HCT116 (cell line): ENCODE measurements around the gene CPED1. TPM values are rescaled to one million over a fixed set of nuclear protein-coding genes. Genes with fewer than 3 reads are reported as not detected.
A peak's percentile ranks its signal among the peaks of the same experiment; 100 is the strongest.

Experiments
- ATAC-seq: fragments of 200-7000 bp; cut with Tn5 transposase; 2 replicates; pipeline ENCODE4 v1.9.1; 2020; ENCODE audit warnings: mild to moderate bottlenecking, moderate library complexity
- BruUV-seq: library from RNA; stranded (reverse); fragments of 400-500 nt; replicated peaks from 2 replicates; lab custom pipeline; 2021; lab: Mats Ljungman, UMichigan
- CTCF ChIA-PET: fragments of 300-600 bp; sonication (Branson Sonifier 250); formaldehyde crosslinking; loops from one replicate; lab custom pipeline; 2021; ENCODE audit warnings: antibody characterized with exemption; lab: Charles Lee
- POLR2A ChIA-PET: fragments of 300-600, 350-600 bp; sonication (Branson Sonifier 250); formaldehyde crosslinking; loops from one replicate; lab custom pipeline; 2021; ENCODE audit warnings: antibody characterized with exemption; lab: Charles Lee
- RAD21 ChIA-PET, 2 experiments: fragments of 300-600 bp; sonication (Branson Sonifier 250); formaldehyde crosslinking; loops; one replicate each; lab custom pipeline; 2023; ENCODE audit warnings: low total read pairs in 2 of 2; ENCODE audit not compliant: uncharacterized antibody in 2 of 2, unreplicated experiment in 2 of 2, low non-redundant PET in 1 of 2; lab: Charles Lee
- DNase-seq: peaks from one replicate; pipeline ENCODE4 v3.0.0-alpha.2; 2010; ENCODE audit warnings: low read depth, low spot score
- H2AFZ ChIP-seq: fragments of 200-600 bp; shearing (Covaris generic), sonication (generic); 2 replicates; pipeline ENCODE4 v1.6.1; 2017; ENCODE audit warnings: low read depth, mixed run types, mixed read lengths, antibody characterized with exemption, low read length; ENCODE audit not compliant: poor library complexity, severe bottlenecking
- H3K27ac ChIP-seq: 2 replicates; pipeline ENCODE4 v1.5.1; 2012; ENCODE audit warnings: low read depth, low read length
- H3K27me3 ChIP-seq: fragments of 200-600 bp; sonication (generic); 2 replicates; pipeline ENCODE4 v1.6.1; 2016; ENCODE audit warnings: mixed run types, low read length, mixed read lengths; ENCODE audit not compliant: insufficient read depth
- H3K36me3 ChIP-seq, 2 experiments: fragments of 200-500 bp in 1 of 2; fragments of 200-600 bp in 1 of 2; sonication (Bioruptor generic) in 1 of 2; sonication (generic) in 1 of 2; 2 replicates each; pipeline versions ENCODE4 v1.5.1 to v1.6.1; 2014 to 2016; ENCODE audit warnings: low read length in 2 of 2, inconsistent platforms in 1 of 2, mixed read lengths in 1 of 2, mixed run types in 1 of 2; ENCODE audit not compliant: insufficient read depth in 2 of 2, control insufficient read depth in 1 of 2
- H3K4me1 ChIP-seq, 2 experiments: fragments of 200-600 bp in 1 of 2; sonication (generic) in 1 of 2; 2 replicates each; pipeline versions ENCODE4 v1.5.1 to v1.6.1; 2012 to 2017; ENCODE audit warnings: low read length in 2 of 2, inconsistent platforms in 1 of 2, mild to moderate bottlenecking in 1 of 2, mixed read lengths in 1 of 2, mixed run types in 1 of 2, moderate library complexity in 1 of 2; ENCODE audit not compliant: insufficient read depth in 2 of 2, control insufficient read depth in 1 of 2
- H3K4me2 ChIP-seq: fragments of 200-600 bp; sonication (generic); 2 replicates; pipeline ENCODE4 v1.6.1; 2017; ENCODE audit warnings: mixed run types, low read length, mixed read lengths
- H3K4me3 ChIP-seq, 2 experiments: fragments of 200-600 bp in 1 of 2; sonication (generic) in 1 of 2; replicated peaks in 1 of 2; 2 replicates each; pipeline ENCODE4 v1.5.1; 2011 to 2016; ENCODE audit warnings: low read length in 2 of 2, control low read depth in 1 of 2, low read depth in 1 of 2, mild to moderate bottlenecking in 1 of 2, mixed read lengths in 1 of 2, mixed run types in 1 of 2
- H3K79me2 ChIP-seq: fragments of 200-600 bp; sonication (generic); 2 replicates; pipeline ENCODE4 v1.6.1; 2017; ENCODE audit warnings: mild to moderate bottlenecking, mixed run types, low read length, moderate library complexity, mixed read lengths; ENCODE audit not compliant: insufficient read depth
- H3K9ac ChIP-seq: fragments of 200-600 bp; sonication (generic); 2 replicates; pipeline ENCODE4 v1.6.1; 2016; ENCODE audit warnings: low read length, mixed read lengths
- H3K9me2 ChIP-seq: fragments of 200-600 bp; sonication (generic), shearing (Covaris generic); 2 replicates; pipeline ENCODE4 v1.6.1; 2017; ENCODE audit warnings: mixed run types, mild to moderate bottlenecking, moderate library complexity; ENCODE audit not compliant: insufficient read depth
- H3K9me3 ChIP-seq, 2 experiments: fragments of 200-500 bp in 1 of 2; fragments of 200-600 bp in 1 of 2; sonication (Bioruptor generic) in 1 of 2; sonication (generic) in 1 of 2; 2 replicates each; pipeline ENCODE4 v1.6.1; 2014 to 2017; ENCODE audit warnings: low read length in 2 of 2, mixed read lengths in 2 of 2, inconsistent platforms in 1 of 2, low read depth in 1 of 2, mild to moderate bottlenecking in 1 of 2, mixed run types in 1 of 2, moderate library complexity in 1 of 2; ENCODE audit not compliant: control insufficient read depth in 1 of 2, insufficient read depth in 1 of 2
- H4K20me1 ChIP-seq: fragments of 200-600 bp; sonication (generic), shearing (Covaris generic); 2 replicates; pipeline ENCODE4 v1.6.1; 2017; ENCODE audit warnings: mixed run types, mild to moderate bottlenecking, moderate library complexity; ENCODE audit not compliant: insufficient read depth
- ATF3 ChIP-seq: IDR thresholded peaks from 2 replicates; pipeline ENCODE4 v1.6.1; 2012
- EGR1 ChIP-seq: IDR thresholded peaks from 2 replicates; pipeline ENCODE4 v1.6.1; 2012; ENCODE audit warnings: low read depth
- EZH2phosphoT487 ChIP-seq: fragments of 200-600 bp; IDR thresholded peaks from 2 replicates; pipeline ENCODE4 v1.6.1; 2018; ENCODE audit warnings: antibody characterized with exemption, borderline replicate concordance
- FOSL1 ChIP-seq: IDR thresholded peaks from 2 replicates; pipeline ENCODE4 v1.6.1; 2012; ENCODE audit warnings: low read depth
- JUND ChIP-seq: IDR thresholded peaks from 2 replicates; pipeline ENCODE4 v1.6.1; 2012
- RAD21 ChIP-seq: IDR thresholded peaks from 2 replicates; pipeline ENCODE4 v1.6.1; 2012; ENCODE audit warnings: low read depth, mild to moderate bottlenecking
- REST ChIP-seq: IDR thresholded peaks from 2 replicates; pipeline ENCODE4 v1.6.1; 2012; ENCODE audit warnings: low read depth
- TCF7L2 ChIP-seq: IDR thresholded peaks from 2 replicates; pipeline ENCODE4 v1.7.0; 2011; ENCODE audit warnings: borderline replicate concordance, inconsistent platforms; ENCODE audit not compliant: insufficient read depth, insufficient read length; ENCODE audit errors: extremely low read depth
- YY1 ChIP-seq: IDR thresholded peaks from 2 replicates; pipeline ENCODE4 v1.6.1; 2011; ENCODE audit warnings: low read length, low read depth, moderate library complexity, mild to moderate bottlenecking; ENCODE audit not compliant: insufficient replicate concordance; ENCODE audit errors: extremely low read depth
- intact Hi-C: fragments of 100-400 bp; cut with micrococcal nuclease; formaldehyde crosslinking; loops from 2 replicates; pipeline ENCODE4 v1.10.0; 2022
- total RNA-seq: library from RNA; stranded (reverse); gene quantifications from one replicate; pipeline ENCODE4 v1.2.1, GENCODE V29; 2021; ENCODE audit not compliant: unreplicated experiment

CPED1 gene
- total RNA-seq, 1 experiment from 2014 or later: 1.2 TPM

GRCh38 chr7:121082400-121083101 lies 94.0 kb downstream of the CPED1 start:
- Histone ChIP-seq H3K9me3 (no peaks in the 10 kb centered on the region), H3K36me3 (no peaks in the 10 kb centered on the region), H3K79me2 (no peaks in the 10 kb centered on the region), H3K4me3 (no peak overlapping the region), H2AFZ (peak overlapping the region; percentile 93), H3K9ac (no peak overlapping the region), H3K27ac (no peak overlapping the region), H3K4me1 (peaks cover 9 to 33% of the 10 kb centered on the region in 2 experiments), H3K27me3 (no peaks in the 10 kb centered on the region), H3K9me2 (no peaks in the 10 kb centered on the region), H3K4me2 (peak overlapping the region; percentile 57), H4K20me1 (no peaks in the 10 kb centered on the region)
- no TSS peak for BruUV-seq
- ChIA-PET RAD21 (interaction anchor here in 1 of 2 experiments (0.9 kb wide), 2 partner anchors 94 to 95 kb away, joined by 3 to 4 read pairs; partner anchors contain the start of gene CPED1), CTCF (interaction anchor here (0.8 to 2.5 kb wide), 11 partner anchors 9 to 290 kb away, joined by 3 to 10 read pairs (median 3); partner anchors contain the start of gene CPED1), POLR2A (no interaction called here)
- intact Hi-C loops: no loop called here
- TF ChIP-seq YY1: no peak
- TF ChIP-seq RAD21: no peak
- no peak for TF ChIP-seq ATF3
- TF ChIP-seq TCF7L2: no peak
- peak; percentile 32 for ATAC-seq
- DNase-seq: no peak

GRCh38 chr7:121083138-121083789 lies 94.8 kb downstream of the CPED1 start:
- Histone ChIP-seq H3K27me3 (no peaks in the 10 kb centered on the region), H3K36me3 (no peaks in the 10 kb centered on the region), H4K20me1 (no peaks in the 10 kb centered on the region), H3K9me3 (no peaks in the 10 kb centered on the region), H3K4me3 (peak overlapping the region in 1 of 2 experiments; percentile 1; a peak in 1 of 4 replicates), H3K79me2 (no peaks in the 10 kb centered on the region), H3K4me2 (peak overlapping the region; percentile 57), H3K4me1 (peaks cover 9 to 33% of the 10 kb centered on the region in 2 experiments), H3K9me2 (no peaks in the 10 kb centered on the region), H3K9ac (no peak overlapping the region), H2AFZ (peak overlapping the region; percentile 93), H3K27ac (no peak overlapping the region)
- CTCF ChIA-PET: interaction anchor here (0.8 to 2.5 kb wide), 6 partner anchors 9 to 291 kb away, joined by 3 to 10 read pairs (median 3); partner anchors contain the start of gene CPED1
- DNase-seq (no peak), ATAC-seq (peak; percentile 68)
- BruUV-seq: no TSS peak
- POLR2A ChIA-PET: no interaction called here
- RAD21 ChIA-PET: interaction anchor here in 1 of 2 experiments (0.9 kb wide), 1 partner anchor 95 kb away, joined by 4 read pairs; the partner anchor contains the start of gene CPED1
- TF ChIP-seq ATF3 (no peak), FOSL1 (peak; percentile 49; the same call in 1 of the 2 replicates), REST (no peak), JUND (peak; percentile 46; the same call in 1 of the 2 replicates), EGR1 (no peak), EZH2phosphoT487 (no peak)
- intact Hi-C loops: no loop called here
